Activated naive CD8-positive, alpha-beta T cell treated with anti-CD3 and anti-CD28 coated beads, Interleukin-2, amount 10 ng/mL, durations not matched to agents 7 days and 5 days (primary cell): ENCODE results near the gene MAML2. TPM values are rescaled to one million over a fixed set of nuclear protein-coding genes. Genes with fewer than 3 reads are reported as not detected.

Experiments
- ATAC-seq: fragments of 150-1000 bp; cut with Tn5 transposase; one replicate; pipeline ENCODE4 v1.10.0; 2021; ENCODE audit warnings: low read depth, moderate library complexity
- POLR2A ChIA-PET: fragments of 350-600 bp; sonication (Branson Sonifier 250); formaldehyde crosslinking; loops from one replicate; lab custom pipeline; 2021; ENCODE audit warnings: antibody characterized with exemption; lab: Charles Lee
- DNase-seq: peaks from one replicate; pipeline ENCODE4 v3.0.0; 2021
- H3K27ac Mint-ChIP-seq: one replicate; pipeline ENCODE4 v1.8.0; 2022; ENCODE audit warnings: mild to moderate bottlenecking, mixed read lengths
- H3K27me3 Mint-ChIP-seq: one replicate; pipeline ENCODE4 v1.8.0; 2022; ENCODE audit warnings: mild to moderate bottlenecking, moderate library complexity, mixed read lengths
- H3K36me3 Mint-ChIP-seq: one replicate; pipeline ENCODE4 v1.8.0; 2021; ENCODE audit warnings: mild to moderate bottlenecking, mixed read lengths
- H3K4me1 Mint-ChIP-seq: one replicate; pipeline ENCODE4 v1.8.0; 2021; ENCODE audit warnings: mixed read lengths
- H3K4me3 Mint-ChIP-seq: one replicate; pipeline ENCODE4 v1.8.0; 2022; ENCODE audit warnings: mild to moderate bottlenecking, moderate library complexity, mixed read lengths
- H3K9me3 Mint-ChIP-seq: one replicate; pipeline ENCODE4 v1.8.0; 2021; ENCODE audit warnings: mixed read lengths
- total RNA-seq, 2 experiments: library from RNA; stranded (reverse); gene quantifications; one replicate each; pipeline ENCODE4 v1.2.3, GENCODE V29; 2021

MAML2 gene
- total RNA-seq, 2 experiments from 2014 or later, result 18.6 to 20.5 TPM

DNA sequence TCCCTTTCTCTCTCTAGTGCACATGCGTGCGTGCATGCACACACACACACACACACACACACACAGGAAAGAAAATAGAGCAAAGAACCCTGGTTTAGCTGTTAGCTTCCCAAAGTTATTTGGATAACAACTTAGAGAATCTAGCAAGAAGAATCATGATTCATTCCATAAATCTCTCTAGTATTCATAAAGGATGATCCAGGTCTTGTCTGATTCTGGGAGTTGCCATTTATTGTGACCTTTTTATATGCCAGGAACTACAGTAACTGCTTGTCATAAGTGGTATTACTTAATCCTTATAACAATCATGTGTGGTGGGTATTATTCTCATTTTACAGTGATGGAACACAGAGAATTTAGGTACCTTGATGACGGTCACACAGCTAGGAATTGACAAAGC, 277.6 kb downstream of the MAML2 start:
- ATAC-seq (no peak), DNase-seq (no peak)
- Mint-ChIP-seq H3K27me3 (no peaks in the 10 kb centered on the region), H3K9me3 (no peaks in the 10 kb centered on the region), H3K4me3 (no peak overlapping the region), H3K4me1 (peaks cover 30% of the 10 kb centered on the region), H3K36me3 (peaks cover 18% of the 10 kb centered on the region), H3K27ac (no peak overlapping the region)
- POLR2A ChIA-PET, result no interaction called here

DNA sequence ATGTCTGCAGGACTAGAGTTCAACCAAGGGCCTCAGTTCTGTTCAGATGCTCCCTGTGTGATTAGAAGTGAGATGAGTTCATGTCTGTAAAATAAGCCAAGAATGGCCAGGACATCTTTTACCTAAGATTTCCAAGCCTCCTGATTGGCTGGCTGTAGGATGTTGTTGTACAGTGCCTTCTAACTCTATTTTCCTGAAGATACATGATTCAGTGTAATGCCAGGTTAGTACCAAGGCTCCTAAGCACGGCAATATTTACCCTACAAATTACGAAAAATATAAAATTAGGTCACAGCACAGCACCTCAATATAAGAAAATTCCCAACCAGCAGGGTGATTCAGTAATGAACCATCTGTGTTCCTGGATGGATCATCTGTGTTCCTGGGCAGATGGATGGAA, 279.1 kb downstream of the MAML2 start:
- Mint-ChIP-seq H3K27ac (no peak overlapping the region), H3K4me3 (no peak overlapping the region), H3K4me1 (peaks cover 33% of the 10 kb centered on the region), H3K27me3 (no peaks in the 10 kb centered on the region), H3K9me3 (no peaks in the 10 kb centered on the region), H3K36me3 (peaks cover 31% of the 10 kb centered on the region)
- DNase-seq (no peak), ATAC-seq (no peak)
- POLR2A ChIA-PET, result no interaction called here

- Mint-ChIP-seq H3K36me3 (peaks cover 31% of the 10 kb centered on the region), H3K4me3 (no peak overlapping the region), H3K27ac (peak overlapping the region; percentile 18), H3K27me3 (no peaks in the 10 kb centered on the region), H3K4me1 (peaks cover 29% of the 10 kb centered on the region), H3K9me3 (no peaks in the 10 kb centered on the region)
- ATAC-seq, result no peak
- POLR2A ChIA-PET, result no interaction called here
- no peak for DNase-seq
Observed at GRCh38 chr11:96063053-96063452, 279.9 kb downstream of the MAML2 start.

DNA sequence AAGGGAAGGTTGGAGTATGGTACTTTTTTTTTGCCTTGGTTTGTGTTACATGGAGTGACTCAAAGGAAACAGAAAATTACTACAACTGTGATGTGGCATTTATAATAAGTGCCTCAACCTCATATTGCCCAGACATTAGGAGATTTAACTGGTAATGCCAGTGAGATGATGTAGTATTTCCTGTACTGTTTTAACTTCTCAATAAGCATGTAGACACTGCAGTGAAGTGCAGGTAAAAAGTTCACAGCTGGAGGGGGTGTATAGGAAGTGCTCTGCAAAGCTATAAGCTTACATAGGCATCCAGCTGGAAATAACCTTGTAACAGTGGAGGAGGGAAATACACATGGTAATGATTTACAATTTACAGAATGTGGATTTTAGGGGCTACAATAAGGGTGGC, 280.9 kb downstream of the MAML2 start:
- DNase-seq, result no peak
- Mint-ChIP-seq H3K4me3 (peak overlapping the region; percentile 31), H3K27me3 (no peaks in the 10 kb centered on the region), H3K4me1 (peaks cover 33% of the 10 kb centered on the region), H3K9me3 (no peaks in the 10 kb centered on the region), H3K36me3 (peaks cover 33% of the 10 kb centered on the region), H3K27ac (no peak overlapping the region)
- POLR2A ChIA-PET, result interaction anchor here (1.0 kb wide), 1 partner anchor 281 kb away, joined by 3 read pairs; the partner anchor contains the start of gene MAML2
- ATAC-seq, result peak; percentile 96

DNA sequence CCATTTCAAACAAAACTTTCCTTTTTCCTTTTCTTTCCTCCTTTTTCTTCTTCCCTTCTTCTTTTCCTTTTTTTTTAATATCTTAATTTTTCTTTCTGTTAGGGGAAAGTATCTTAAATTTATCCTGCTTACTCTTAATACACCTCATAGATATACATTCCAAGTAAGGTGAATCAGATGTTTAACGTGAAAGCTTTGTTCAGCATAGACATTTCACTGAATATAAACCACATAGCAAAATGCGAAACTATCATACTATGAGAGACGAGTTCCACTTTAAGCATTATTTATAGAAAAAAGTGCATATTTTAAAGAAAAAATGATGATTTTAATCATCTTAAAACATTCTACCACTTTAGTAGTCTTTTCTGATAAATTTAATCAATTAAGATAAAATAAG, 281.3 kb downstream of the MAML2 start:
- Mint-ChIP-seq H3K4me3 (no peak overlapping the region), H3K27ac (no peak overlapping the region)
- ATAC-seq, result no peak

DNA sequence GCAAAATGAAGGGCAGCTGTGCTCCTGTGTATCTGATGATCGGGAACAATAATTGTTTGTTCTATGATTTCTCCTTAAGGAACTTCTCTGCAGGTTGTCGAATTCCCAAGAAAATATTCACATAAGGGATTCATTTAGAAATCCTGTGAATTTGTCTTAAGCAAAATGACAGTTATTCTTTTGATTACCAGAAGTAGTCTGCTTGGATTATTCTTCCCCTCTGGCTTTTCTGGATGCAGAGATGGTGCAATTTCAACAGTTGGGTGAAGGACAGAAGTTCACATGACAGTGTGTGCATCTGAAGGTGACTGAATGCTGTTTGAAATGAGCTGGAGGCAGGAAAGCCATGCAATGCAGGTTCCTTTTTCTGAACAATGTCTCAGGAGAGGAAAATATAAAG, 281.9 kb downstream of the MAML2 start:
- DNase-seq (no peak), ATAC-seq (no peak)
- Mint-ChIP-seq H3K27me3 (no peaks in the 10 kb centered on the region), H3K9me3 (no peaks in the 10 kb centered on the region), H3K36me3 (peaks cover 37% of the 10 kb centered on the region), H3K27ac (no peak overlapping the region), H3K4me3 (no peak overlapping the region), H3K4me1 (peaks cover 36% of the 10 kb centered on the region)
- POLR2A ChIA-PET, result interaction anchor here (1.3 kb wide), 1 partner anchor 271 kb away, joined by 3 read pairs; the partner anchor contains the start of genes CEP57 and FAM76B

More for the DNA sequence above, 281.3 kb downstream of the MAML2 start:
- H3K27me3 Mint-ChIP-seq, result no peaks in the 10 kb centered on the region
- H3K36me3 Mint-ChIP-seq, result peaks cover 36% of the 10 kb centered on the region
- POLR2A ChIA-PET, result interaction anchor here (1.0 kb wide), 1 partner anchor 281 kb away, joined by 3 read pairs; the partner anchor contains the start of gene MAML2
- no peak for DNase-seq
- no peaks in the 10 kb centered on the region for H3K9me3 Mint-ChIP-seq
- H3K4me1 Mint-ChIP-seq, result peaks cover 35% of the 10 kb centered on the region

- DNase-seq (no peak), ATAC-seq (no peak)
- Mint-ChIP-seq H3K9me3 (no peaks in the 10 kb centered on the region), H3K27me3 (no peaks in the 10 kb centered on the region), H3K4me3 (no peak overlapping the region), H3K27ac (peak overlapping the region; percentile 35), H3K36me3 (peaks cover 40% of the 10 kb centered on the region), H3K4me1 (peaks cover 37% of the 10 kb centered on the region)
- POLR2A ChIA-PET, result no interaction called here
Observed at GRCh38 chr11:96057502-96057901, 285.5 kb downstream of the MAML2 start.

- Mint-ChIP-seq H3K27ac (no peak overlapping the region), H3K4me1 (peaks cover 35% of the 10 kb centered on the region), H3K4me3 (no peak overlapping the region), H3K27me3 (no peaks in the 10 kb centered on the region), H3K36me3 (peaks cover 44% of the 10 kb centered on the region), H3K9me3 (no peaks in the 10 kb centered on the region)
- DNase-seq (no peak), ATAC-seq (no peak)
- POLR2A ChIA-PET, result interaction anchor here (0.5 to 2.2 kb wide), 3 partner anchors 275 to 287 kb away, joined by 3 to 11 read pairs (median 6); partner anchors contain the start of gene MAML2
Observed at GRCh38 chr11:96056576-96056975, 286.4 kb downstream of the MAML2 start.

DNA sequence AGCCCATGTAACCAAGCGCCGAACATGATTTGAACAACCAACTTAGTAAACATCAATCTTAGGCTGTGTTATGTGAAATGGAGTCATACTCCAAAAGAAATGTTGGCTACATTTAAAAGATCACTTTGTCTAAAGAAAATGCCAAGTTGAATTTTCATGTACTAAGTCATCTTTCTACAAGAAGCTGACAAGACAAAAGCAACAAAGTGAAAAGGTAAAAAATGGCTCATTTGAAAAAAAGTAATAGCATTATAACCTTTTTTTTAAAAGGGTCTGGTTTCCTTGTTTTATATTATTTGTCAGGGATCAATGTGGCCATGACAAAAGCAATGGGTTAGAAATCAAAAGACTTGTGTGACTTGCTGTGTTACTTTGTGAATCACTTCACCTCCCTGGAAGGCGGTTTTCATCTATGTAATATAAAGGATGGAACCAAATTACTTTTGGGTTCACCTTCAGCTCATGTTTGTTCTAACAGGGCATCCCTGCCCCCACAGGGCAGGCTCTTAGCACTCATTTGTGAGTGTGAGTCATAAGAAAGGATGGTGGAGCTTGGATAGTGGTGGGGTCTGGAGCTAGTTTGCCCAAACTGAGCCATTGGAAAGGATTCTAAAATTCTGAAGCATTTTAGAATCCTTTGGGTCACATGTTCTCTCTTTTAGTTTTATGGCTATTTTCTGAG, 287.1 kb downstream of the MAML2 start:
- Mint-ChIP-seq H3K27me3 (no peaks in the 10 kb centered on the region), H3K9me3 (no peaks in the 10 kb centered on the region), H3K36me3 (peaks cover 43% of the 10 kb centered on the region), H3K4me1 (peaks cover 36% of the 10 kb centered on the region), H3K4me3 (no peak overlapping the region), H3K27ac (no peak overlapping the region)
- POLR2A ChIA-PET, result interaction anchor here (1.1 to 2.2 kb wide), 4 partner anchors 283 to 333 kb away, joined by 3 to 11 read pairs (median 5); partner anchors contain the start of genes CCDC82, JRKL and MAML2
- DNase-seq (no peak), ATAC-seq (no peak)

DNA sequence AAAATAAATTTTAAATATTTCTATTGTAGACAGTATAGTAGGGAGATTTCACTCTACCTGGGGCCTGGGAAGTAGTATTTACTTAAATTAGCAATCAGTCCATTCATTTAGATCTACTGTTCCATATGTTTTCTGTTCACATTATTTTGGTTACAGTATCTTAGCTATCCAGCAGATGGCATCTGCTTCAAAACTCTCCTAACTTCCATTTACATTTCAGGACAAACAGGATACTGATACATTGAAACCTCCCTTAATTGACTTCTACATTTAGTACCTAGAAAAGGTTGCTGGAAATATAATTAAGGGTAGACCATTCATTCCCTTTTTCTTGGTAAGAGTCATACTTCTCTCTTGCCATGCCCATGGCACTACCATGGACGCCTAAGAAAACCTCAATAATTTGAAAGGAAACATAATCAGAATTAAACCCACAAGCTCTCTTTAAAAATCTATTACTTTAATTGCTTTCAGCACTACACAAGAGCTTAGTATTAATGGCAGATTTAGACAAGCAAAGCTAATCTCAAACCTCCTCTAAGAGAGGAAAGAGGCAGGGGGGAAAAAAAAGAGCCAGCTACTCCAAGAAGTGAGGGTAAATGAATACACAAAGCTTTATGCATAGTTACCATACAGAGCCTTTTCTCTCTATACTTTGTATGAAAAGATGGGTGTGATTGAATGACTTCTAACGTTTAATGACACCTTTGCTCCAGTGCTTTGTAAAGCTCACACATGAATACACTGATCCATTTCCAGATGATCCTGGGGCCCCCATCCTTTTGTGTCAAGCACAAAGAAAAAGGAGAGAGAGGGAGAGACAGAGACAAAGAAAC, 287.9 kb downstream of the MAML2 start:
- H3K4me1 Mint-ChIP-seq, result peaks cover 39% of the 10 kb centered on the region
- ATAC-seq (peak; percentile 30), DNase-seq (no peak)
- POLR2A ChIA-PET, result interaction anchor here (1.1 to 2.2 kb wide), 3 partner anchors 287 to 334 kb away, joined by 3 to 11 read pairs (median 4); partner anchors contain the start of genes CCDC82, JRKL and MAML2
- no peaks in the 10 kb centered on the region for H3K9me3 Mint-ChIP-seq
- H3K36me3 Mint-ChIP-seq, result peaks cover 42% of the 10 kb centered on the region
- no peaks in the 10 kb centered on the region for H3K27me3 Mint-ChIP-seq
- H3K27ac Mint-ChIP-seq, result no peak overlapping the region
- H3K4me3 Mint-ChIP-seq, result no peak overlapping the region

- Mint-ChIP-seq H3K9me3 (no peaks in the 10 kb centered on the region), H3K27ac (no peak overlapping the region), H3K4me3 (no peak overlapping the region), H3K36me3 (peaks cover 38% of the 10 kb centered on the region), H3K27me3 (no peaks in the 10 kb centered on the region), H3K4me1 (peaks cover 38% of the 10 kb centered on the region)
- POLR2A ChIA-PET, result no interaction called here
- no peak for ATAC-seq
- no peak for DNase-seq
Observed at GRCh38 chr11:96052921-96053651, 289.9 kb downstream of the MAML2 start.

GRCh38 chr11:96051820-96052219, 291.2 kb downstream of the MAML2 start:
- no peak overlapping the region for H3K4me3 Mint-ChIP-seq
- ATAC-seq (no peak), DNase-seq (no peak)
- H3K36me3 Mint-ChIP-seq, result peaks cover 30% of the 10 kb centered on the region
- no peak overlapping the region for H3K27ac Mint-ChIP-seq
- no peaks in the 10 kb centered on the region for H3K27me3 Mint-ChIP-seq
- POLR2A ChIA-PET, result no interaction called here
- no peaks in the 10 kb centered on the region for H3K9me3 Mint-ChIP-seq
- peaks cover 30% of the 10 kb centered on the region for H3K4me1 Mint-ChIP-seq
